ENCODE measurements around the gene LAMA2. TPM values are rescaled to one million over a fixed set of nuclear protein-coding genes. Genes with fewer than 3 reads are reported as not detected.

The LAMA2 gene
- total RNA-seq, 1 donor from 2014 or later = 18.0 TPM

GRCh38 chr6:129269891-129270290 is 387.0 kb downstream of the LAMA2 start:
- Mint-ChIP-seq H3K4me1 (ENCODE audit: unreplicated experiment) (no peaks in the 10 kb centered on the region), H3K27ac (ENCODE audit: unreplicated experiment) (no peak overlapping the region), H3K9me3 (ENCODE audit: unreplicated experiment) (no peaks in the 10 kb centered on the region), H3K36me3 (ENCODE audit: unreplicated experiment) (no peaks in the 10 kb centered on the region), H3K4me3 (ENCODE audit: unreplicated experiment) (no peak overlapping the region), H3K27me3 (ENCODE audit: unreplicated experiment) (peaks cover 34% of the 10 kb centered on the region)
- no peak for DNase-seq (ENCODE audit: extremely low spot score, unreplicated experiment)
- TF ChIP-seq CTCF (IDR thresholded peaks at IDR 0.05) = no peak

- TF ChIP-seq CTCF (IDR thresholded peaks at IDR 0.05) = no peak
- no peaks in the 10 kb centered on the region for H3K4me1 Mint-ChIP-seq (ENCODE audit: unreplicated experiment)
- DNase-seq (ENCODE audit: extremely low spot score, unreplicated experiment) = no peak
- H3K9me3 Mint-ChIP-seq (ENCODE audit: unreplicated experiment) = no peaks in the 10 kb centered on the region
- H3K36me3 Mint-ChIP-seq (ENCODE audit: unreplicated experiment) = no peaks in the 10 kb centered on the region
- H3K4me3 Mint-ChIP-seq (ENCODE audit: unreplicated experiment) = no peak overlapping the region
- no peak overlapping the region for H3K27ac Mint-ChIP-seq (ENCODE audit: unreplicated experiment)
- peaks cover 39% of the 10 kb centered on the region for H3K27me3 Mint-ChIP-seq (ENCODE audit: unreplicated experiment)
These were observed 387.5 kb downstream of the LAMA2 start for GRCh38 chr6:129270450-129270849.

- no peak for DNase-seq (ENCODE audit: extremely low spot score, unreplicated experiment)
- no peak for TF ChIP-seq CTCF (IDR thresholded peaks at IDR 0.05)
- Mint-ChIP-seq H3K4me1 (ENCODE audit: unreplicated experiment) (no peaks in the 10 kb centered on the region), H3K4me3 (ENCODE audit: unreplicated experiment) (no peak overlapping the region), H3K27me3 (ENCODE audit: unreplicated experiment) (peaks cover 41% of the 10 kb centered on the region), H3K36me3 (ENCODE audit: unreplicated experiment) (no peaks in the 10 kb centered on the region), H3K9me3 (ENCODE audit: unreplicated experiment) (no peaks in the 10 kb centered on the region), H3K27ac (ENCODE audit: unreplicated experiment) (no peak overlapping the region)
These were observed 390.2 kb downstream of the LAMA2 start for GRCh38 chr6:129273161-129273560.

GRCh38 chr6:129276461-129276860 is 393.5 kb downstream of the LAMA2 start:
- Mint-ChIP-seq H3K4me1 (ENCODE audit: unreplicated experiment) (no peaks in the 10 kb centered on the region), H3K27me3 (ENCODE audit: unreplicated experiment) (peaks cover 45% of the 10 kb centered on the region), H3K36me3 (ENCODE audit: unreplicated experiment) (no peaks in the 10 kb centered on the region), H3K9me3 (ENCODE audit: unreplicated experiment) (no peaks in the 10 kb centered on the region), H3K27ac (ENCODE audit: unreplicated experiment) (no peak overlapping the region), H3K4me3 (ENCODE audit: unreplicated experiment) (no peak overlapping the region)
- no peak for DNase-seq (ENCODE audit: extremely low spot score, unreplicated experiment)
- TF ChIP-seq CTCF (IDR thresholded peaks at IDR 0.05) = no peak

GRCh38 chr6:129276986-129277385 is 394.0 kb downstream of the LAMA2 start:
- Mint-ChIP-seq H3K4me1 (ENCODE audit: unreplicated experiment) (no peaks in the 10 kb centered on the region), H3K4me3 (ENCODE audit: unreplicated experiment) (no peak overlapping the region), H3K27ac (ENCODE audit: unreplicated experiment) (no peak overlapping the region), H3K36me3 (ENCODE audit: unreplicated experiment) (no peaks in the 10 kb centered on the region), H3K9me3 (ENCODE audit: unreplicated experiment) (no peaks in the 10 kb centered on the region), H3K27me3 (ENCODE audit: unreplicated experiment) (peaks cover 48% of the 10 kb centered on the region)
- TF ChIP-seq CTCF (IDR thresholded peaks at IDR 0.05) = no peak
- DNase-seq (ENCODE audit: extremely low spot score, unreplicated experiment) = no peak

All from osteocyte (in vitro differentiated cells).